Transverse colon (tissue), 4 donors: Measurements from ENCODE around the gene PNMA8B. TPM values are rescaled to one million over a fixed set of nuclear protein-coding genes. Genes with fewer than 3 reads are reported as not detected.

Experiments
- DNase-seq: peaks from one replicate; pipeline ENCODE4 v3.0.0-alpha.2; 2019
- H3K27ac ChIP-seq, 4 donors: fragments of 200-600 bp; sonication (generic); 2 replicates each; pipeline ENCODE4 v1.5.1; 2016 to 2018; ENCODE audit warnings: inconsistent platforms in 4 of 4
- H3K27me3 ChIP-seq: fragments of 200-600 bp; sonication (generic); 2 replicates; pipeline ENCODE4 v1.5.1; 2017; ENCODE audit warnings: inconsistent platforms
- H3K36me3 ChIP-seq, 4 donors: fragments of 200-600 bp; sonication (generic); 2 replicates each; pipeline ENCODE4 v1.5.1; 2017 to 2019; ENCODE audit warnings: inconsistent platforms in 4 of 4
- H3K4me1 ChIP-seq, 4 donors: fragments of 200-600 bp; sonication (generic); 2 replicates each; pipeline ENCODE4 v1.5.1; 2017 to 2020; ENCODE audit warnings: inconsistent platforms in 4 of 4
- H3K4me3 ChIP-seq, 4 donors: fragments of 200-600 bp; sonication (generic); 1 replicate in 1 of 4; 2 replicates in 3 of 4; pipeline versions ENCODE4 v1.5.1 to v1.6.1; 2017 to 2019; ENCODE audit warnings: inconsistent platforms in 4 of 4
- H3K9me3 ChIP-seq, 2 donors: fragments of 200-600 bp; sonication (generic); 2 replicates each; pipeline ENCODE4 v1.5.1; 2017 to 2019; ENCODE audit warnings: inconsistent platforms in 2 of 2
- EP300 ChIP-seq: sonication (generic); formaldehyde crosslinking; IDR thresholded peaks from one replicate; pipeline ENCODE4 v1.6.1; 2017; ENCODE audit warnings: antibody characterized with exemption, low read depth
- POLR2A ChIP-seq: fragments of 450-650 bp; IDR thresholded peaks from one replicate; pipeline ENCODE4 v1.6.1; 2016; ENCODE audit warnings: antibody characterized with exemption, mild to moderate bottlenecking, moderate library complexity
- POLR2AphosphoS5 ChIP-seq, 3 donors: sonication (generic); formaldehyde crosslinking; IDR thresholded peaks; one replicate each; pipeline ENCODE4 v1.6.1; 2016; ENCODE audit warnings: antibody characterized with exemption in 3 of 3
- WGBS, 2 donors: methylation state at CpG; one replicate each; pipeline ENCODE4 v1.1.5; 2018; ENCODE audit warnings: low coverage in 1 of 2; 5-methylcytosine and 5-hydroxymethylcytosine counted together
- in situ Hi-C, 4 donors: fragments of 200-750 bp; cut with MboI; loops; one replicate each; pipeline versions ENCODE4 v1.15.0 to v1.15.1; 2017; ENCODE audit warnings: low sequenced_read_pairs in 3 of 4, low pct_ligation_motif_present in 1 of 4, low pct_unique_long_range_greater_than_20kb in 1 of 4
- intact Hi-C: fragments of 100-400 bp; cut with DNase I; formaldehyde crosslinking; loops from one replicate; pipeline ENCODE4 v1.15.1; 2023; ENCODE audit warnings: low total_unique reads
- total RNA-seq, 4 donors: library from RNA; depleted of rRNA; stranded (reverse); fragments of >200 nt; gene quantifications; one replicate each; pipeline ENCODE4 v1.1.0, GENCODE V29; 2016
- TF ChIP-seq, protein P1 (sequence below), 5 experiments: fragments of 200-600 bp in 3 of 5; fragments of 450-650 bp in 2 of 5; sonication (generic) in 3 of 5; IDR thresholded peaks; 1 replicate in 2 of 5; 2 replicates in 3 of 5; pipeline ENCODE4 v1.5.1; 2016 to 2017; ENCODE audit warnings: antibody characterized with exemption in 5 of 5, inconsistent platforms in 3 of 5, mild to moderate bottlenecking in 2 of 5, moderate library complexity in 1 of 5

Gene PNMA8B
- total RNA-seq, 4 donors from 2014 or later = 0.27 to 0.80 (median 0.58) TPM

DNA sequence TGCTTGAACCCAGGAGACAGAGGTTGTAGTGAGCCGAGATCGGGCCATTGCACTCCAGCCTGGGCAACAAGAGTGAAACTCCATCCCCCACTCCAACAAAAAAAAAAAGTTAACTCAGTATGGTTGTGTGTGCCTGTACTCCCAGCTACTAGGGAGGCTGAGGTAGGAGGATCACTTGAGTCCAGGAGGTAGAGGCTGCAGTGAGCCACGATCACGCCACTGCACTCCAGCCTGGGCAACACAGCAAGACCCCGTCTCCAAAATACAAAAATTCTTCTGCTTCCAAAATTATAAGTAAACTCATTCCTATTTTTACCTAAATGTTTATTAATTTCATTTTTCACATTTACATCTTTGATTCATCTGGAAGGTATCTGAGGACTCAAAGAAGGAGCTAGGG is 38.7 kb downstream of the PNMA8B start:
- no peaks in the 10 kb centered on the region for H3K9me3 ChIP-seq

DNA sequence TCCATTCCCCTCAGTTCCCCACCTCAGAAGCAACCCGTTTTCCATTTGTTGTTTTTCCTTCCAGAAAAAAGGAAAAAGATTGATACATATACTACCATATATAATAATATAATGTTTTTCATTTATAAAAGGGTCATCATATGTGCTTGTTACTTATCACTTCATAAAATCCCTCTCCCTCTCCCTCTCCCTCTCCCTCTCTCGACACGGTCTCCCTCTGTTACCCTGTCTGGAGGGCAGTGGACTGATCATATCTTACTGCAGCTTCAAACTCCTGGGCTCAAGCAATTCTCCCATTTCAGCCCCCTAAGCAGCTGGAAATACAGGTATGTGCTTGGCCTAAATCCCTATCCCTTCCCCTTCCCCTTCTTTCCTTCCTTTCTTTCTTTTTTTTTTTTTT is 41.4 kb downstream of the PNMA8B start:
- TF ChIP-seq POLR2AphosphoS5 (IDR thresholded peaks at IDR 0.05) = no peak
- no peak for TF ChIP-seq POLR2A
- TF ChIP-seq EP300 = no peak
- TF ChIP-seq, protein P1, sequence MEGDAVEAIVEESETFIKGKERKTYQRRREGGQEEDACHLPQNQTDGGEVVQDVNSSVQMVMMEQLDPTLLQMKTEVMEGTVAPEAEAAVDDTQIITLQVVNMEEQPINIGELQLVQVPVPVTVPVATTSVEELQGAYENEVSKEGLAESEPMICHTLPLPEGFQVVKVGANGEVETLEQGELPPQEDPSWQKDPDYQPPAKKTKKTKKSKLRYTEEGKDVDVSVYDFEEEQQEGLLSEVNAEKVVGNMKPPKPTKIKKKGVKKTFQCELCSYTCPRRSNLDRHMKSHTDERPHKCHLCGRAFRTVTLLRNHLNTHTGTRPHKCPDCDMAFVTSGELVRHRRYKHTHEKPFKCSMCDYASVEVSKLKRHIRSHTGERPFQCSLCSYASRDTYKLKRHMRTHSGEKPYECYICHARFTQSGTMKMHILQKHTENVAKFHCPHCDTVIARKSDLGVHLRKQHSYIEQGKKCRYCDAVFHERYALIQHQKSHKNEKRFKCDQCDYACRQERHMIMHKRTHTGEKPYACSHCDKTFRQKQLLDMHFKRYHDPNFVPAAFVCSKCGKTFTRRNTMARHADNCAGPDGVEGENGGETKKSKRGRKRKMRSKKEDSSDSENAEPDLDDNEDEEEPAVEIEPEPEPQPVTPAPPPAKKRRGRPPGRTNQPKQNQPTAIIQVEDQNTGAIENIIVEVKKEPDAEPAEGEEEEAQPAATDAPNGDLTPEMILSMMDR (IDR thresholded peaks at IDR 0.05) = no peak
- Histone ChIP-seq H3K36me3 (no peaks in the 10 kb centered on the region), H3K27me3 (peaks cover 12% of the 10 kb centered on the region), H3K27ac (no peak overlapping the region), H3K4me3 (no peak overlapping the region), H3K4me1 (peaks cover 0 to 8% (median 0%) of the 10 kb centered on the region in 4 donors), H3K9me3 (no peaks in the 10 kb centered on the region)
- DNase-seq = no peak
- WGBS, 2 donors = 54 to 65% methylated on average over 3 of the region's 3 CpGs
- in situ Hi-C loops (no loop called here), intact Hi-C loops (no loop called here)

More for the DNA sequence above, 38.7 kb downstream of the PNMA8B start:
- no peak for DNase-seq
- peaks cover 0 to 8% (median 0%) of the 10 kb centered on the region in 4 donors for H3K4me1 ChIP-seq
- no peak overlapping the region for H3K4me3 ChIP-seq
- intact Hi-C loops = no loop called here
- 91 to 95% methylated on average over 3 to 5 of the region's 5 CpGs for WGBS, 2 donors
- no peaks in the 10 kb centered on the region for H3K36me3 ChIP-seq
- no peak overlapping the region for H3K27ac ChIP-seq
- in situ Hi-C loops = no loop called here
- TF ChIP-seq POLR2AphosphoS5 (IDR thresholded peaks at IDR 0.05) (no peak), POLR2A (no peak), EP300 (no peak)
- TF ChIP-seq, protein P1 (IDR thresholded peaks at IDR 0.05) = no peak
- peaks cover 7% of the 10 kb centered on the region for H3K27me3 ChIP-seq

DNA sequence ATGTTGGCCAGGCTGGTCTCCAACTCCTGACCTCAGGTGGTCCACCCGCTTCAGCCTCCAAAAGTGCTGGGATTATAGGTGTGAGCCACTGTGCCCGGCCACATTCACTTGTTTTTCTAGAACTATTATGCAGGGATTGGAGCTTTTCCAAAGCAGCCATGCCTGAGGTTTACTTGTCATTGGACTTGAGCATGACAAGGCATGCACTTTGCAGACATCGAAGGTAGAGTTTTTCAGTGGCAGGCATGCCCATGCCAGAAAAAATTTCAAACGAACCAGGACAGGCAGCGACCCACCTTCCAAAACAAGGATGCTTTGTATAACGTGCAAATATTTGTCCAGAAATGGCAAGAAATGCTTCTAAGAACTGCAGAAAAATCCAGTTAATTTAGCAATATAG is 42.0 kb downstream of the PNMA8B start:
- no peak overlapping the region for H3K27ac ChIP-seq
- TF ChIP-seq, protein P1 (IDR thresholded peaks at IDR 0.05) = no peak
- TF ChIP-seq EP300 (no peak), POLR2AphosphoS5 (IDR thresholded peaks at IDR 0.05) (no peak), POLR2A (no peak)
- H3K27me3 ChIP-seq = peaks cover 12% of the 10 kb centered on the region
- H3K4me3 ChIP-seq = no peak overlapping the region
- in situ Hi-C loops = no loop called here
- no peaks in the 10 kb centered on the region for H3K36me3 ChIP-seq
- no peaks in the 10 kb centered on the region for H3K9me3 ChIP-seq
- intact Hi-C loops = no loop called here
- no peak for DNase-seq
- WGBS, 2 donors = 64 to 70% methylated on average over 4 to 6 of the region's 6 CpGs
- H3K4me1 ChIP-seq = peaks cover 0 to 8% (median 0%) of the 10 kb centered on the region in 4 donors

GRCh38 chr19:46452186-46452585 is 43.5 kb downstream of the PNMA8B start:
- WGBS, 2 donors = 20 to 47% methylated on average over 3 to 4 of the region's 4 CpGs
- intact Hi-C loops = no loop called here
- Histone ChIP-seq H3K9me3 (no peaks in the 10 kb centered on the region), H3K4me3 (no peak overlapping the region), H3K27me3 (peaks cover 10% of the 10 kb centered on the region), H3K27ac (no peak overlapping the region), H3K36me3 (no peaks in the 10 kb centered on the region), H3K4me1 (peaks cover 0 to 8% (median 0%) of the 10 kb centered on the region in 4 donors)
- DNase-seq = no peak
- in situ Hi-C loops = no loop called here
- no peak for TF ChIP-seq POLR2AphosphoS5 (IDR thresholded peaks at IDR 0.05)
- no peak for TF ChIP-seq POLR2A
- TF ChIP-seq, protein P1 (IDR thresholded peaks at IDR 0.05) = no peak
- TF ChIP-seq EP300 = no peak
